ENCODE measurements around the gene STX1B. TPM values are rescaled to one million over a fixed set of nuclear protein-coding genes. Genes with fewer than 3 reads are reported as not detected.

STX1B gene
- total and polyA plus RNA-seq, 9 donors: 0.66 to 2.9 (median 1.6) TPM

GRCh38 chr16:31005350-31006085 lies 4.9 kb downstream of the STX1B start:
- H3K9me3 ChIP-seq (replicated peaks; ENCODE audit: control insufficient read depth, low read depth, low read length): no peaks in the 10 kb centered on the region
- no peak overlapping the region for H3K4me3 ChIP-seq (ENCODE audit: low read length)
- WGBS (ENCODE audit: insufficient coverage): 52% methylated on average over 8 of the region's 16 CpGs
- H3K36me3 ChIP-seq (ENCODE audit: control insufficient read depth, insufficient read depth, low read length): no peaks in the 10 kb centered on the region
- peaks cover 24% of the 10 kb centered on the region for H3K4me1 ChIP-seq (ENCODE audit: control insufficient read depth, insufficient read depth, low read length)
- DNase-seq: no peak
- H3K27ac ChIP-seq (ENCODE audit: low read length): no peak overlapping the region
- peaks cover 26% of the 10 kb centered on the region for H3K27me3 ChIP-seq (ENCODE audit: control insufficient read depth, insufficient read depth, low read length)

- no peaks in the 10 kb centered on the region for H3K9me3 ChIP-seq (replicated peaks; ENCODE audit: control insufficient read depth, low read depth, low read length)
- peaks cover 22% of the 10 kb centered on the region for H3K27me3 ChIP-seq (ENCODE audit: control insufficient read depth, insufficient read depth, low read length)
- WGBS (ENCODE audit: insufficient coverage): 72% methylated on average over 2 of the region's 2 CpGs
- H3K4me1 ChIP-seq (ENCODE audit: control insufficient read depth, insufficient read depth, low read length): peaks cover 18% of the 10 kb centered on the region
- H3K36me3 ChIP-seq (ENCODE audit: control insufficient read depth, insufficient read depth, low read length): no peaks in the 10 kb centered on the region
- H3K27ac ChIP-seq (ENCODE audit: low read length): no peak overlapping the region
- H3K4me3 ChIP-seq (ENCODE audit: low read length): no peak overlapping the region
- no peak for DNase-seq
Measured at GRCh38 chr16:31004658-31005057, 5.8 kb downstream of the STX1B start.

DNA sequence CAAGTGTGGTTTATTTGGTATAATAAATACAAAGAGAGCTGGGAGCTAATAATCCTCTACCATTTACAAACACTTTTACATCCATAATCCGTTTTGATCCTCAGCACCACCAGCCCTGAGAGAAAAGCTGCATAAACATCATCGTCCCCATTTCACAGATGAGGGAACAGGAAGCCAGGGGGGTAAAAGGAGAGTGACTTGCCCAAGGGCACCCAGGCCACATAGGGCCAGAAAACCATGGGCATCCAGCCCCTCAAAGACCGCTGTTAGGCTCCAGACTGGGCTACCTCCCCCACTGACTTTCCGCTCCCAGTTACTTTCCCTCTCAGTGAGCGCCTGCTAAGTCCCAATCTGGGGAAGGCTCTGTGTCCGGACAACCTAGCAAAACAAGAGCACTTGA lies 6.7 kb downstream of the STX1B start:
- WGBS (ENCODE audit: insufficient coverage): 100% methylated on average over 1 of the region's 6 CpGs
- Histone ChIP-seq H3K4me1 (ENCODE audit: control insufficient read depth, insufficient read depth, low read length) (peaks cover 18% of the 10 kb centered on the region), H3K27ac (ENCODE audit: low read length) (no peak overlapping the region), H3K27me3 (ENCODE audit: control insufficient read depth, insufficient read depth, low read length) (peaks cover 16% of the 10 kb centered on the region), H3K36me3 (ENCODE audit: control insufficient read depth, insufficient read depth, low read length) (no peaks in the 10 kb centered on the region), H3K9me3 (replicated peaks; ENCODE audit: control insufficient read depth, low read depth, low read length) (no peaks in the 10 kb centered on the region), H3K4me3 (ENCODE audit: low read length) (no peak overlapping the region)
- DNase-seq: no peak

GRCh38 chr16:31002862-31003341 lies 7.5 kb downstream of the STX1B start:
- H3K4me3 ChIP-seq (ENCODE audit: low read length): no peak overlapping the region
- H3K9me3 ChIP-seq (replicated peaks; ENCODE audit: control insufficient read depth, low read depth, low read length): no peaks in the 10 kb centered on the region
- DNase-seq: peak; percentile 74
- peaks cover 27% of the 10 kb centered on the region for H3K4me1 ChIP-seq (ENCODE audit: control insufficient read depth, insufficient read depth, low read length)
- 12% methylated on average over 6 of the region's 9 CpGs for WGBS (ENCODE audit: insufficient coverage)
- H3K36me3 ChIP-seq (ENCODE audit: control insufficient read depth, insufficient read depth, low read length): no peaks in the 10 kb centered on the region
- peaks cover 14% of the 10 kb centered on the region for H3K27me3 ChIP-seq (ENCODE audit: control insufficient read depth, insufficient read depth, low read length)
- peak overlapping the region; percentile 65 for H3K27ac ChIP-seq (ENCODE audit: low read length)

DNA sequence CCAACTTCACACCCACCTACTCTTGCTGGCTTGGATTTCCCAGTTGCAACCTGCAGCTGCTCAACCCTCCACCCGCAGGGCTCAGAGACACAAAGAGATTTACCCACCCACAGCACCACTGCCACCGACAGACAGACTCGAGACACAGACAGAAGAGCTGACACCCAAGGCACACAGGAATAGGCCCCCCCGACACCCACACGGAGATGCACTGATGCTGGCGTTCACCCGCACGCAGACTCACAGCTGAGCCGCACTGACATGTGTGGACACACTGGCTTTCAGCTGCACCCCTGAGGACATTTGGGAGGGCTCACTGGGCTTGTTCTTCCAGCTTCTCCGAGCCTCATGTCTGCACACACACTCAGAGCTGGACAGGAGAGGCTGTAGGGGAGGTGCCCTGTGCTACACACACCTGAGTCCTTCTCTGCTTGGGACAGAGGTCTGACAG lies 8.2 kb downstream of the STX1B start:
- DNase-seq: no peak
- Histone ChIP-seq H3K27ac (ENCODE audit: low read length) (no peak overlapping the region), H3K9me3 (replicated peaks; ENCODE audit: control insufficient read depth, low read depth, low read length) (no peaks in the 10 kb centered on the region), H3K4me1 (ENCODE audit: control insufficient read depth, insufficient read depth, low read length) (peaks cover 33% of the 10 kb centered on the region), H3K4me3 (ENCODE audit: low read length) (no peak overlapping the region), H3K36me3 (ENCODE audit: control insufficient read depth, insufficient read depth, low read length) (no peaks in the 10 kb centered on the region), H3K27me3 (ENCODE audit: control insufficient read depth, insufficient read depth, low read length) (peaks cover 10% of the 10 kb centered on the region)
- WGBS (ENCODE audit: insufficient coverage): 37% methylated on average over 9 of the region's 10 CpGs

- H3K27ac ChIP-seq (ENCODE audit: low read length): no peak overlapping the region
- WGBS (ENCODE audit: insufficient coverage): 52% methylated on average over 13 of the region's 16 CpGs
Measured at GRCh38 chr16:31001507-31002249, 8.8 kb downstream of the STX1B start.

DNA sequence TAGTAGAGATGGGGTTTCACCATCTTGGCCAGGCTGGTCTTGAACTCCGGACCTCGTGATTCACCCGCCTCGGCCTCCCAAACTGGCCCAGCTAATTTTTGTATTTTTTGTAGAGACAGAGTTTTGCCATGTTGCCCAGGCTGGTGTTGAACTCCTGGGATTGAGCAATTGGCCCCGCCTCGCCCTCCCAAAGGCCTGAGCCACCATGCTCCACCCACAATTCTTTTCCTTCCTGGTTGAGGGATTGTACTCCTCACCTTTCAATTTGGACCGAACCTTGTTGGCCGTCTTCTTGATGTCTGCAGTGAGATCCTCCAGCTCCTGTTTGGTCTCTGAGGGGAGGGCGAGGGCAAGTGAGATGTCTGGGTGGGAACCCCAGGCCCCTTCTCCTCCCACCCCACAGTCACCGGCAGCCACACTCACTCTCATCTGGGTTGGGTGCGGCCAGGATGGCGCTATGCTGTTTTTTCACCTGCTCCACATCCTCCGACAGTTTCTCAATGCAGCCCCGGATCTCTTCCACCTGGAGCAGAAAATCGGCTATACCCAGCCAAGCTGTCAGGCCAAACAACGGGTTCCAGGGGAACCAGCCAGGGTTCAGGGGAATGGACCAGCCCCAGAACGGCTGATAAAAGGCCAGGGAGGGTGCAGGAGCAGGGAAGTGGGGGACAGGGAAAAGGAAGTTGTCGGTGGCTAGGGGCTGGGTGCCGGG lies 9.6 kb downstream of the STX1B start:
- Histone ChIP-seq H3K4me3 (ENCODE audit: low read length) (no peak overlapping the region), H3K27ac (ENCODE audit: low read length) (no peak overlapping the region), H3K27me3 (ENCODE audit: control insufficient read depth, insufficient read depth, low read length) (peaks cover 9% of the 10 kb centered on the region), H3K9me3 (replicated peaks; ENCODE audit: control insufficient read depth, low read depth, low read length) (no peaks in the 10 kb centered on the region), H3K36me3 (ENCODE audit: control insufficient read depth, insufficient read depth, low read length) (no peaks in the 10 kb centered on the region), H3K4me1 (ENCODE audit: control insufficient read depth, insufficient read depth, low read length) (peaks cover 44% of the 10 kb centered on the region)
- DNase-seq: no peak
- WGBS (ENCODE audit: insufficient coverage): 85% methylated on average over 12 of the region's 19 CpGs

More at GRCh38 chr16:31001507-31002249, 8.8 kb downstream of the STX1B start:
- Histone ChIP-seq H3K9me3 (replicated peaks; ENCODE audit: control insufficient read depth, low read depth, low read length) (no peaks in the 10 kb centered on the region), H3K4me1 (ENCODE audit: control insufficient read depth, insufficient read depth, low read length) (peaks cover 38% of the 10 kb centered on the region), H3K4me3 (ENCODE audit: low read length) (no peak overlapping the region), H3K36me3 (ENCODE audit: control insufficient read depth, insufficient read depth, low read length) (no peaks in the 10 kb centered on the region), H3K27me3 (ENCODE audit: control insufficient read depth, insufficient read depth, low read length) (peaks cover 7% of the 10 kb centered on the region)
- DNase-seq: no peak

DNA sequence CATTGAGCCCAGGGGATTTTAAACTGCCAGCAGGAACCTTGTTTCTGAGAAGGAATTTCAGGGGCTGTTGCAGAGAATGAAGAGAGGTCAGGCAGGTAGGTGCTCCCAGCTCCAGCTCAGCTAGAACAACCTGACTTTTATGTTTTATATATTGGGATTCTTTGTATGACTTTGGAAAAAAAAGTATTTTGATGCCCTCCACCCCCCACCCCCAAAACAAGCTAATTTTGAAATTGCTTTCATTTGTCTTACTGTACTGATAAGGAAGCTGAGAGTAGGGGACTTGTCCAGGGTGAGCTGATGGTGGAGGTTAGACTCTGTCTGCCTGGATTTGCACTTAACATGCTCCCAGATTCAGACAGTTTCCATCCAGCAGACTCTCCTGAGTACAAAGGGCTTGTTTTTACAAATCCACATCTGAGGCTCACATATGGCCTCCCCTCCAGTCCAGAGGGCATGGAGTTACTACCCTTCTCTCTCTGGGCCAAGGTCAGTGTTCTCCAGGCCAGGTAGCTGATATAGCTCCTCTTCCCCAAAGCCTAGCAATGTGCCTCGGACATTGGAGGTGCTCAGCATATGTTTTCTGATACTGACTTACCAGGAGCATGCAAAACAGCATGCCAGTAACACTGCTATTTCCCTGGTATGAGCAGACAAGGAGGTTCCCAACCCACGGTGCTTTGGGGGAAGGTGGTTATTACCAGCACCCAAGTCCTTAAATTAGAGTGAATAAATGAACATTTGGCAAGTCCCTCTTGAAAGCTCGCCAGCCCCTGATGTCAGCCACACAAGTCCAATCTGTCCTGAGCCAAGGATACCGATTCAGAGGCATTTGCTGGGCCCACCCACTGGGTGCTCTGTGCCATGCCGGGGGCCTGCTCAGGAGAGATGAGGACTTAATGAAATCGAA lies 11.3 kb downstream of the STX1B start:
- WGBS (ENCODE audit: insufficient coverage): 56% methylated on average over 4 of the region's 6 CpGs
- Histone ChIP-seq H3K27me3 (ENCODE audit: control insufficient read depth, insufficient read depth, low read length) (peaks cover 9% of the 10 kb centered on the region), H3K4me1 (ENCODE audit: control insufficient read depth, insufficient read depth, low read length) (peaks cover 44% of the 10 kb centered on the region), H3K27ac (ENCODE audit: low read length) (peak overlapping the region; percentile 2), H3K36me3 (ENCODE audit: control insufficient read depth, insufficient read depth, low read length) (no peaks in the 10 kb centered on the region), H3K9me3 (replicated peaks; ENCODE audit: control insufficient read depth, low read depth, low read length) (no peaks in the 10 kb centered on the region), H3K4me3 (ENCODE audit: low read length) (no peak overlapping the region)
- no peak for DNase-seq

Measured in muscle of leg (tissue), 11 donors.